Neural progenitor cell (in vitro differentiated cells): ENCODE measurements around the gene SLC16A5. TPM values are rescaled to one million over a fixed set of nuclear protein-coding genes. Genes with fewer than 3 reads are reported as not detected.

Experiments used
- DNase-seq: peaks from one replicate; pipeline ENCODE4 v3.0.0-alpha.2; 2016; ENCODE audit warnings: low spot score
- H2AFZ ChIP-seq: fragments of 200-600 bp; sonication (generic); replicated peaks from 2 replicates; pipeline ENCODE4 v1.6.1; 2016; ENCODE audit warnings: antibody characterized with exemption
- H3F3A ChIP-seq: fragments of 200-600 bp; sonication (generic); 2 replicates; pipeline ENCODE4 v1.6.1; 2016; ENCODE audit warnings: antibody characterized with exemption, low read depth
- H3K27ac ChIP-seq: fragments of 200-600 bp; sonication (generic); 2 replicates; pipeline ENCODE4 v1.5.1; 2016; ENCODE audit warnings: mild to moderate bottlenecking
- H3K27me3 ChIP-seq: fragments of 200-600 bp; sonication (generic); 2 replicates; pipeline ENCODE4 v1.6.1; 2016; ENCODE audit warnings: mild to moderate bottlenecking, moderate library complexity
- H3K36me3 ChIP-seq: fragments of 200-600 bp; sonication (generic); 2 replicates; pipeline ENCODE4 v1.5.1; 2016
- H3K4me1 ChIP-seq: fragments of 200-600 bp; sonication (generic); 2 replicates; pipeline ENCODE4 v1.6.1; 2016; ENCODE audit warnings: mixed run types
- H3K4me2 ChIP-seq: fragments of 200-600 bp; sonication (generic); 2 replicates; pipeline ENCODE4 v1.6.1; 2016
- H3K4me3 ChIP-seq: fragments of 200-600 bp; sonication (generic); 2 replicates; pipeline ENCODE4 v1.5.1; 2016
- H3K79me2 ChIP-seq: fragments of 200-600 bp; sonication (generic); 2 replicates; pipeline ENCODE4 v1.6.1; 2016; ENCODE audit warnings: low read depth
- H3K9ac ChIP-seq: fragments of 200-600 bp; sonication (generic); 2 replicates; pipeline ENCODE4 v1.6.1; 2016
- H3K9me3 ChIP-seq: fragments of 200-600 bp; sonication (generic); 2 replicates; pipeline ENCODE4 v1.5.1; 2016; ENCODE audit warnings: low read depth
- H4K20me1 ChIP-seq: fragments of 200-600 bp; sonication (generic); 2 replicates; pipeline ENCODE4 v1.6.1; 2016; ENCODE audit warnings: low read depth
- H3K27ac Mint-ChIP-seq: 3 replicates; pipeline ENCODE4 v1.8.0; 2021; ENCODE audit warnings: mixed read lengths
- H3K27me3 Mint-ChIP-seq: 2 replicates; pipeline ENCODE4 v1.8.0; 2022; ENCODE audit warnings: low read depth, mild to moderate bottlenecking, inconsistent platforms, moderate library complexity, mixed read lengths; ENCODE audit not compliant: insufficient read depth
- H3K36me3 Mint-ChIP-seq: 3 replicates; pipeline ENCODE4 v1.8.0; 2021; ENCODE audit warnings: mixed read lengths
- H3K4me1 Mint-ChIP-seq: 3 replicates; pipeline ENCODE4 v1.8.0; 2021; ENCODE audit warnings: mixed read lengths
- H3K4me3 Mint-ChIP-seq: 3 replicates; pipeline ENCODE4 v1.8.0; 2021; ENCODE audit warnings: mild to moderate bottlenecking, moderate library complexity, mixed read lengths
- H3K9me3 Mint-ChIP-seq: 3 replicates; pipeline ENCODE4 v1.8.0; 2020; ENCODE audit warnings: mixed read lengths
- CTCF ChIP-seq: fragments of 200-600 bp; sonication (generic); IDR thresholded peaks from 2 replicates; pipeline ENCODE4 v1.5.1; 2017; ENCODE audit warnings: antibody characterized with exemption, mild to moderate bottlenecking
- EZH2 ChIP-seq: fragments of 200-600 bp; sonication (generic); IDR thresholded peaks from 2 replicates; pipeline ENCODE4 v1.6.1; 2017; ENCODE audit warnings: antibody characterized with exemption, mild to moderate bottlenecking, moderate library complexity
- EZH2phosphoT487 ChIP-seq: fragments of 200-600 bp; sonication (generic); IDR thresholded peaks from 2 replicates; pipeline ENCODE4 v1.6.1; 2017; ENCODE audit warnings: antibody characterized with exemption
- total RNA-seq: library from RNA; depleted of rRNA; stranded (reverse); fragments of >200 nt; gene quantifications from 2 replicates; pipeline ENCODE4 v1.2.3, GENCODE V29; 2015; ENCODE audit warnings: low replicate concordance

The SLC16A5 gene
- total RNA-seq, 1 donor from 2014 or later: 3.4 TPM

GRCh38 chr17:75152922-75153779, 65.4 kb downstream of the SLC16A5 start:
- peaks cover 63% of the 10 kb centered on the region for H4K20me1 ChIP-seq
- Mint-ChIP-seq H3K4me1 (peaks cover 20% of the 10 kb centered on the region), H3K4me3 (peak overlapping the region; percentile 99), H3K27me3 (peaks cover 5% of the 10 kb centered on the region), H3K27ac (peak overlapping the region; percentile 93), H3K36me3 (peaks cover 11% of the 10 kb centered on the region), H3K9me3 (no peaks in the 10 kb centered on the region)
- H3K4me2 ChIP-seq: peak overlapping the region; percentile 89
- peak; percentile 73 for DNase-seq
- peaks cover 17% of the 10 kb centered on the region for H3K4me1 ChIP-seq
- peaks cover 61% of the 10 kb centered on the region for H3K79me2 ChIP-seq
- peaks cover 6% of the 10 kb centered on the region for H3K36me3 ChIP-seq
- peaks cover 22% of the 10 kb centered on the region for H3F3A ChIP-seq
- H3K27ac ChIP-seq: no peak overlapping the region
- H3K27me3 ChIP-seq: no peaks in the 10 kb centered on the region
- H3K9ac ChIP-seq: peak overlapping the region; percentile 87
- H2AFZ ChIP-seq: no peak overlapping the region
- no peak for TF ChIP-seq CTCF
- TF ChIP-seq EZH2: no peak
- TF ChIP-seq EZH2phosphoT487: no peak
- no peaks in the 10 kb centered on the region for H3K9me3 ChIP-seq
- H3K4me3 ChIP-seq: peak overlapping the region; percentile 98

- no peak for TF ChIP-seq EZH2phosphoT487
- no peak for TF ChIP-seq EZH2
- Mint-ChIP-seq H3K9me3 (no peaks in the 10 kb centered on the region), H3K27ac (peak overlapping the region; percentile 93), H3K36me3 (peaks cover 10% of the 10 kb centered on the region), H3K27me3 (peaks cover 5% of the 10 kb centered on the region), H3K4me3 (peak overlapping the region; percentile 99), H3K4me1 (peaks cover 18% of the 10 kb centered on the region)
- H3K4me1 ChIP-seq: peaks cover 17% of the 10 kb centered on the region
- H3K36me3 ChIP-seq: no peaks in the 10 kb centered on the region
- peak overlapping the region; percentile 89 for H3K4me2 ChIP-seq
- H3K9ac ChIP-seq: peak overlapping the region; percentile 87
- peak overlapping the region; percentile 98 for H3K4me3 ChIP-seq
- H4K20me1 ChIP-seq: peaks cover 56% of the 10 kb centered on the region
- H3K27ac ChIP-seq: no peak overlapping the region
- H3F3A ChIP-seq: peaks cover 18% of the 10 kb centered on the region
- no peaks in the 10 kb centered on the region for H3K9me3 ChIP-seq
- H2AFZ ChIP-seq: no peak overlapping the region
- H3K79me2 ChIP-seq: peaks cover 55% of the 10 kb centered on the region
- H3K27me3 ChIP-seq: no peaks in the 10 kb centered on the region
- no peak for DNase-seq
Observed at GRCh38 chr17:75153780-75154194, 66.0 kb downstream of the SLC16A5 start.

GRCh38 chr17:75154195-75155106, 66.7 kb downstream of the SLC16A5 start, which contains the start of gene JPT1:
JPT1 (minus strand) TSS chr17:75154512; CDS start chr17:75154397, 115 bp downstream.
- peak within 1 kb of the TSS; percentile 99 for H3K4me3 Mint-ChIP-seq
- Histone ChIP-seq H3K27ac (no peak within 1 kb of the TSS), H3K4me1 (peaks cover 17% of the 10 kb centered on the region), H3K9me3 (no peaks in the 10 kb centered on the region), H3K36me3 (no peaks in the 10 kb centered on the region), H3K4me2 (peak within 1 kb of the TSS; percentile 89), H4K20me1 (peaks cover 50% of the 10 kb centered on the region), H3K79me2 (peaks cover 48% of the 10 kb centered on the region), H2AFZ (no peak within 1 kb of the TSS), H3F3A (peaks cover 15% of the 10 kb centered on the region), H3K9ac (peak within 1 kb of the TSS; percentile 87), H3K4me3 (peak within 1 kb of the TSS; percentile 98), H3K27me3 (no peaks in the 10 kb centered on the region)
- DNase-seq: peak; percentile 100
- H3K27ac Mint-ChIP-seq: peak within 1 kb of the TSS; percentile 93
- H3K9me3 Mint-ChIP-seq: no peaks in the 10 kb centered on the region
- peaks cover 10% of the 10 kb centered on the region for H3K36me3 Mint-ChIP-seq
- no peak for TF ChIP-seq EZH2phosphoT487
- TF ChIP-seq CTCF: no peak
- TF ChIP-seq EZH2: no peak
- peaks cover 5% of the 10 kb centered on the region for H3K27me3 Mint-ChIP-seq
- peaks cover 18% of the 10 kb centered on the region for H3K4me1 Mint-ChIP-seq
